DMS114 treated with DMSO at 0.1 percent for 48 hours (cell line): ENCODE measurements around the gene RGS6.

Experiments used
- DNase-seq: peaks from one replicate; lab custom pipeline; 2025; ENCODE audit not compliant: unreplicated experiment; lab: John Stamatoyannopoulos, UW

RGS6 gene

DNA sequence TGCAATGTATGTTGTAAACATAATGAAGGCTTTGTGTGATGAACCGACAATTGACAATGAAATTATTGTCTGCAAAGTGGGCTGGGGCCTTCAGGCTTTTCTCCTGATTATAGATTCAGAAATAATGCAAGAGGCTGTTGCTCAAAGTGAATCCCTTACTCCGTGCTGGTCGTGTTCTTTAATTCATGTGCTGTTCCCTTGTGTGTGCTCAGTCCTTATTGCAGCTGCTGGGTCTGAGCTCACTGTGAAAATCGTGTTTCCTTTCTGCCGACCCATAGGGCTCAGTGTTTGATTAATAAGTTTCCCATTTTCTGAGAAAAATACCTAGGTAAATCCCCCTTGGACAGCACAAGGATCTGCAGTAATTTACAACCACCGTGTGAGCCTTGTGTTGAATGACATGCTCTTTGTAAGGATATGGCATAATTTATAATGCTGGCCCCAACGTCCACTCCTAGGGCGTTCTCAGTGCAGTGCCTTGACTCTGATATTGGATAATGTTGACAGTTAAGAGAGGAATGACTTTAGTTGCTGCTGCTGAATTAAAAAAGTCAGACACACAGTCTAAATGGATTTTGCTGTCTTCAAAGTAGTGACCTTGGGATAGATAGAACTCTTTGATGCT is 81.6 kb downstream of the RGS6 start:
- no peak for DNase-seq

- no peak for DNase-seq
Observed at GRCh38 chr14:72014486-72014885, 82.3 kb downstream of the RGS6 start.

- DNase-seq, result no peak
Observed at GRCh38 chr14:72017290-72017689, 85.1 kb downstream of the RGS6 start.

- no peak for DNase-seq
Observed at GRCh38 chr14:72023128-72024042, 91.2 kb downstream of the RGS6 start.

- no peak for DNase-seq
Observed at GRCh38 chr14:72024043-72024407, 91.8 kb downstream of the RGS6 start.

- DNase-seq, result no peak
Observed at GRCh38 chr14:72024504-72024903, 92.3 kb downstream of the RGS6 start.

DNA sequence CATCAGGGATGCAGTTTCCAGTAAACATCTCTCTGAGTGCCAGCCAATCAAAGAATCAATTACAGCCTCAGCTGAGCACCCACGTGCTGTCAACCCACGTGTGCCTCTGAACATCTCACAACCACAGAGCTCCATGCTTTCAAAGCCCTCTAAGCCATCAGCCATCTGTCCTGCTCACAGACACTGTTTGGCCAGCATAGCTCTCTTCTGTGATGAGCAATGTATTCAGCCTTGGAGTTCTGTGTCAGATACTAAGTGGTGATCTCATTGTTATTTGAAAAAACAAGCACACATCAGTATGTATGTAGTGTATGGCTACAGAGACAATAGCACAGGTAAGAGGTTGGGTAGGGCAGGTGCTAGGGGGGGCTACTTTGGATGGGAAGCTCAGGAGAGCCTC is 94.3 kb downstream of the RGS6 start:
- DNase-seq, result no peak

- no peak for DNase-seq
Observed at GRCh38 chr14:72027061-72027460, 94.8 kb downstream of the RGS6 start.

DNA sequence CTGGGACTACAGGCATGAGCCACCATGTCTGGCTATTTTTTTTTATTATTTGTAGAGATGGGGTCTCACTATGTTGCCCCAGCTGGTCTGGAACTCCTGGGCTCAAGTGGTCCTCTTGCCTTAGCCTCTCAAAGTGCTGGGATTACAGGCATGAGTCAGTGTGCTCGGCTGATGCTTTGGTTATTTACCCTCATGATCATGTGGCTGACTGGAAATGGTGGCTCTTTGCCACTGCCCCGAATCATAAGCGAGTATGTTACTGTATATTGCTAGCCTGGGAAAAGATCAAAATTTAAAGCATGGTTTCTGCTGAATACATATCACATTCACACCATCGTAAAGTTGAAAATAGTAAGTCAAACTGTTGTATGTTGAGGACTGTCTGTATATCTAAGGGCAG is 101.1 kb downstream of the RGS6 start:
- DNase-seq, result no peak

GRCh38 chr14:72040528-72040927 is 108.3 kb downstream of the RGS6 start:
- no peak for DNase-seq

DNA sequence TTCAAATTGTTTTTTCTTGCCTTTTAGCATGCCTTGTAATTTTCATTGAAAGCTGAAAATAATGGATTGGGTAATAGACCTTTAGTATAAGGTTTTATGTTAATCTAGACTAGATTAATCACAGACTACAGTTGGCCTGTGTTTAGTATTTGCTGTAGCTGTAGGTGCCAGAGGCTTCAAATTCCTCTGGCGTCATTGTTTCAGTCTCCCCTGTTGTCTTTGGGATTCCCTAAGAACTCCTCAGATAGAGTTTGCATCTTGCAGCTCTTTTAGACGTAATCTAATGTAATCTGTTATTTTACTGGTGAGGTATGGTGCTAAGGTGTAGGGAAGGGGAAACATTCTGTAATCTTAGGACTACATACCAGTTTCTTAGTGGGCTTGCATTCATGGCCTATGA is 113.0 kb downstream of the RGS6 start:
- DNase-seq, result no peak

GRCh38 chr14:72045885-72046284 is 113.7 kb downstream of the RGS6 start:
- no peak for DNase-seq

DNA sequence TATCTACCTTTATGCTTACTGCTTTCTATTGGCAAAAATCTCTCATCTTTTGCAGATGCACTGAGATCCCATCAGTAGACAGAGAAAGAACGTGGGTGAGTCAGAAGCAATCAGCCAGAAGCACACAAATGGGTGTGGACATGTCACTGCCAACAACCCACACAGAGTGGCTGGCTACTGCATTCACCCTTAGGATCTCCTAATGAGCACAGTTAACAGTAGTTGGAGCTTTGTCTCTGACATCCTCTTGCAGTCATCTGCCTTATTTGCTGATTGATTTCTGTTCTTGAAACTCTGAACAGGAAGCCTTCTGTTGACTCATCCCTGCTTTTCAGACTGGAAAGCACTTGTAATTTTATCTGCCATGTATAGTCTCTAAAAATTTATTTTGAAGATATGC is 117.2 kb downstream of the RGS6 start:
- no peak for DNase-seq

DNA sequence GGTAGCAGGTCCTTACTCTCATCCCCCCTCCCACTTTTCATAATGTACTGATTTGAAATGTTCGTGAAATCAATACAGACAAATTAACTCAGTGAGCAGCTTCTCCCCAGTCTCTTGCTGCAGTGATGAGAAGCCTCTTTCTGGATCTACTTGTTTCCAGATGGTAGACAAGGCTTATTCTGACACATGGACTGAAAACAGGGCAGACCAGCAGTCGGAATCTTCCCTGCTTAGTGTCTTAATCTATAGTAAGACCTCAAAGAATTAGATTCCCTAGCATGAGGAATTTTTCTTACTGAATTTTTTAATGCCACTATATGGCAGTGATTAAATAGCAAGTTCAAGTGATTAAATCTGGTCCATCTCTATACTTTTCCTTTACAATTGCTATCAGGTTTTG is 120.1 kb downstream of the RGS6 start:
- DNase-seq, result no peak

- DNase-seq, result no peak
Observed at GRCh38 chr14:72053651-72054050, 121.4 kb downstream of the RGS6 start.

- no peak for DNase-seq
Observed at GRCh38 chr14:72054911-72055310, 122.7 kb downstream of the RGS6 start.

DNA sequence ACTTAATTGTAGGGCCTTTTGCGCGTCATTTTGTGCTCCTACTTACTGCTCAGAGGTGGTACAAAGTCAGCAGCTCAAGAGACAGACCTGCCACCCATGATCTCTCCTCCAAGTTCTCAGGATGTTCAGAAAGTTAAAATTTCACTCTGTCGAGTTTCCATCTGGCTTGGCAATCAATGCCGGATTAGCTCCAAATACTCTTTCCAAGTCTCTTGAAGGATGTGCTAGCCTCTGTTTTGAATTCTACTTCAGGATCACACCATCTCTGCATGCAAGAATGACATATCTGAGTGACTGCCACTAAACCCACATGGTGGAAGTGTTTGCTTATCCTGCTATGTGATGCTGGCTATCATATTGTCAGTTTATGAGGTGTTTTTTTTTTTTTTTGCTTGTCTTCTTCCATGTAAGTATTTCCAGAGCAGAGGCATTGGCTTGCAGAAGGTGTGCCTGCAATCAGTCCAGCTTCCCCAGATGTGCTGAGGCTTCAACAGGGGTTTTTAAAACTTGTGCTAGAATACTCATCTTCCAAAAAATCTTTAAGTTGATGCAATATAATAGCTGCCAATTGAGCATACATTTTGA is 125.6 kb downstream of the RGS6 start:
- no peak for DNase-seq

DNA sequence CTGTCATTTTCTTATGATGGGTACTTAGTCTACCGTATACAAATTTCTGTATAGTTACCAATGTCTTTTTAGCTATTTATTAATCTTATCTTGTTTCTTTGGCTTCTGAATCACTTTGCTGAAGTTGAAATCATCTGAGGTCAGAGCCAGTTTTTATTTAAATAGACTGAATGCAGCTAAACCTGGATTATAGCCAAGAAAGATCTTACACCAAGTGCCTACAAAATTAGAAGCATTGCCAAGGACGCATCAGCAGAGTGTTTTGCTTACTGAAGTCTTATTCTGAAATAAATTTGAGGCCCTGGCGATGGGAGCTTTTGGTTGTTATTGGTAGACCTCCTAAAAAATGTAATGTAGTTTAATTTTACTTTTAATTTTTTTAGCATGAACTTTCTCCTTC is 128.2 kb downstream of the RGS6 start:
- DNase-seq, result no peak

DNA sequence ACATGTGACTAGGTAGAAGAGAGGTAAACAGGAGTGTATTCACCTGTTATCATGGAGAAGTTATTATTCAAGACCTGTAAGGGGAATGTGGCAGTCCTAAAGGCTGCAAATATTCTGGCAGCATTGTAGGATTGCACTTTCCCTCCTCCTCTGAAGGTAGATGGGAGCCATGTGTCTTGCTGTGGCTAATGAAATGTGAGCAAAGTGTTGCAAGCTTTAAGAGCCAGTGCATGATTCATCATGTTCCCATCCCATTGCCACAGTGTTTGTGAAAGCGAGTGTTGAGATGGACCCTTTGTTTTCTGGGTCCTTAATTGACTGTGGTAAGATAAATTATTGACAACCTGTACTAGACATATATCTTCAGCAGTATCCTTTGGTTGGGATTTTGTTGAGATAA is 128.7 kb downstream of the RGS6 start:
- no peak for DNase-seq

- no peak for DNase-seq
Observed at GRCh38 chr14:72061718-72062117, 129.5 kb downstream of the RGS6 start.

- DNase-seq, result no peak
Observed at GRCh38 chr14:72063761-72064282, 131.6 kb downstream of the RGS6 start.

DNA sequence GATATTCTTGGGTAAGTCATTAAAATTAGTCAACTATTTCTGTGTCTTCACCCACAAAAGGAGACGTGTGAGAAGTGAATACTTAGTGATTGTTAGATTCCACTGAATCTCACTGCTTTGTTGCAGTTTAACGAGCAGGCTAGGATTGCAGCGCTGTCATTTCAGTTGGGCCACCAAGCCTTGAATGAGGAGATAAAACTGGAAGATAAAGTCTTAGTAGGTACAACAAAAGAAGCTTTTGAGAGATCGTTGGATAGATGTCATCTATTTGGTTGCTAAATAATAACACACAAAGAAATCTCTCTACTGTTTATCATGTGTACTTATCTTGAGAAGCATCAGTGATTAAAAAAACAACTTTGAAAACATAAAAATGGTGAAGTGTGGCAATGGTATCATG is 132.3 kb downstream of the RGS6 start:
- DNase-seq, result no peak
